ENCODE data around the gene KCTD5.

DNA sequence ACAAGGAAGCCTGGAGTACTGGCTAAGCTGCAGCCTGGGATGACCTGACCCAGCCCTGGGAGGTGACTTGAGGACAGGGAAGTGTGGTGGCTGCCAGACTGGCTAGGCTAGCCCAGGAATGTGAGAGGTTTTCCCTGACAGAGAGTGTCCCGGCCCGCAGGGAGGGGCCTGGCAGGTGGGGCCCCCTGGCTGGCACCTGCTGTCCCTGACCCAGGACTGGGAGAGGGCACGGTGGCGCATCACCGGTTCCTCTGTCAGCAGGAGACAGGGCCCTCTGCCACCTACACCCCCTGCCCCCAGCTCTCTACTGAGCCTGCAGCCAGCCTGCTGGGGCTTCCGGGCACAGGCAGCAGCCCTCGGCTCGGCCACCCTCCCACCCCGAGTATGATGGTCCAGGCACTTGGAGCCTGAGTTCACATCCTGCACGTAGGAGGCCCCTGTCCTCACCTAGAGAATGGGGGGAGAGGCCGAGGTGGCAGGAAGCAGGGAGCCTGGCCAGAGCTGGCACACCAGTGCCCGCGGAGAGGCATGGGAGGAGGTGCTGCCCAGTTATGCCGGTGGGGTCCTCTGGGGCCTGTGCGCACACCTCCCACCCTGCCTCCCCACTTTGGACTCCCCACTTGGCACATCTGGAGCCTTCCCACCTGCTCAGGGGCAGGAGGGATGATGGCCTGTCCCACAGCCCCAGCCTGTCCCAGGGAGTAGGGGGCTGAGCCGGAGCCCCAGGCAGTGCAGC is 37.2 kb downstream of the KCTD5 start:
- TF ChIP-seq, protein P1, sequence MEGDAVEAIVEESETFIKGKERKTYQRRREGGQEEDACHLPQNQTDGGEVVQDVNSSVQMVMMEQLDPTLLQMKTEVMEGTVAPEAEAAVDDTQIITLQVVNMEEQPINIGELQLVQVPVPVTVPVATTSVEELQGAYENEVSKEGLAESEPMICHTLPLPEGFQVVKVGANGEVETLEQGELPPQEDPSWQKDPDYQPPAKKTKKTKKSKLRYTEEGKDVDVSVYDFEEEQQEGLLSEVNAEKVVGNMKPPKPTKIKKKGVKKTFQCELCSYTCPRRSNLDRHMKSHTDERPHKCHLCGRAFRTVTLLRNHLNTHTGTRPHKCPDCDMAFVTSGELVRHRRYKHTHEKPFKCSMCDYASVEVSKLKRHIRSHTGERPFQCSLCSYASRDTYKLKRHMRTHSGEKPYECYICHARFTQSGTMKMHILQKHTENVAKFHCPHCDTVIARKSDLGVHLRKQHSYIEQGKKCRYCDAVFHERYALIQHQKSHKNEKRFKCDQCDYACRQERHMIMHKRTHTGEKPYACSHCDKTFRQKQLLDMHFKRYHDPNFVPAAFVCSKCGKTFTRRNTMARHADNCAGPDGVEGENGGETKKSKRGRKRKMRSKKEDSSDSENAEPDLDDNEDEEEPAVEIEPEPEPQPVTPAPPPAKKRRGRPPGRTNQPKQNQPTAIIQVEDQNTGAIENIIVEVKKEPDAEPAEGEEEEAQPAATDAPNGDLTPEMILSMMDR (IDR thresholded peaks at IDR 0.05) = no peak
- no peak for TF ChIP-seq EZH2 (IDR thresholded peaks at IDR 0.05)

All from neural progenitor cell (in vitro differentiated cells).